SK-N-MC (cell line): Measurements from ENCODE around the gene ARHGDIG.

Source experiments
- EZH2 ChIP-seq: fragments of 200-600 bp; sonication (generic); IDR thresholded peaks from one replicate; pipeline ENCODE4 v1.6.1; 2017; ENCODE audit warnings: antibody characterized with exemption
- FOXP2 ChIP-seq: optimal IDR thresholded peaks from 2 replicates; pipeline ENCODE3; 2011; ENCODE audit warnings: mild to moderate bottlenecking, moderate library complexity; ENCODE audit not compliant: insufficient read depth; ENCODE audit errors: extremely low read length, control extremely low read depth
- POLR2AphosphoS5 ChIP-seq: IDR thresholded peaks from 2 replicates; pipeline ENCODE4 v1.6.1; 2012; ENCODE audit warnings: mild to moderate bottlenecking, low read depth, low read length, borderline replicate concordance

DNA sequence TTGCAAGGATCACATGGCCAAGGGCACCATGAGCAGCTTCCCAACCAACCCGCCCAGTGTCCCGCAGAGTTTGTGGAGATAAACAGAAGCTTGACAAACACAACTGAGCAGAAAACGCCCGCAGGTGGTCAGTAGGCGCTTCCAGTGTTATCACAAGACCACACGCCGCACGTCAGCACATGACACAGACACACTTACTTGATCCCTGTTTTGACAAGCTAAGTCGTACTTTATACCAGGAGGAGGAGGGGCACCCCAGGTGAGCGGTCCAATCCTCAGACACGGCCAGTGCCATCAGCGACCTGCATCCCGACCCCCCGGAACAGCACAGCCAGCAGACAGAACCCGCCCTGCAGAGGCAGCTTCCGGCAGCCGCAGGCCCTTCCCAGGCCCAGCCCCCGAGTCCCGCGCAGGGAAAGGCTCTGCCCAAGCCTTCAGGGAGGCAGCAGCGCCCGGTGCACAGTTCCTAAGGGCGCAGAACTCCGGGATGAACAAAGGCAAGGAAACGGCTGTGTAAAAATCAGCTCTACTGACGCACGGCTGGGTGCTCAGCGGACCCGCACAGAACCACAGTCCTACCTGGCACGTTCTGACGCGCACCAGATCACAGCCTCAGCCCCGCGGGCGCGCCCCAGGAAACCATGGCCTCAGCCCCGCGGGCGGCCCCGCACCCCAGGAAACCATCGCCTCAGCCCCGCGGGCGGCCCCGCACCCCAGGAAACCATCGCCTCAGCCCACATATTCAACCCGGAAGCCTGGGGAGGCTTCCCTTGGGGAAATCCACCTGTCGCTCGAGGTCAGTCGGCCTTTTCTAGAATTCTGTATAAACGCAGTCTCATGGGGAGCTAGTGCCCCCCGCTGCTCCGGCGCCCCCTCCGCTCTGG lies 44.3 kb downstream of the ARHGDIG start:
- no peak for TF ChIP-seq EZH2
- no peak for TF ChIP-seq POLR2AphosphoS5
- no peak for TF ChIP-seq FOXP2
